Cerebellar nuclear complex (tissue), 1 donor: ENCODE measurements around the gene ADD3.

ENCODE experiments used
- DNase-seq, 2 experiments: peaks; one replicate each; lab custom pipeline; 2025; lab: John Stamatoyannopoulos, UW

ADD3 gene

DNA sequence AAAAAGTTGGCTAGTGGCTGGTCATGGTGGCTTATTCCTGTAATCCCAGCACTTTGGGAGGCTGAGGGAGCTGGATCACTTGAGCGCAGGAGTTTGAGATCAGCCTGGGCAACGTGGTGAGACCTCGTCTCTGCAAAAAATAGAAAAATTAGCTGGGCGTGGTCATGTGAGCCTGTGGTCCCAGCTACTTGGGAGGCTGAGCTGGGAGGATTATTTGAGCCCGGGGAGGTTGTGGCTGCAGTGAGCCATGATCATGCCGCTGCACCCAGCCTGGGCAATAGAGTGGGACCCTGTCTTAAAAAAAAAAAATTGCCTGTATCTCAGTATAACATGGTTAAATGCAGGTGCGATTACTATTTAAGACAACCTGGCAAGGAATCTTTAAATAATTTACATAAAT, 61.0 kb downstream of the ADD3 start:
- DNase-seq: no peak

- no peak for DNase-seq
These were observed 61.8 kb downstream of the ADD3 start for GRCh38 chr10:110069502-110069982.

DNA sequence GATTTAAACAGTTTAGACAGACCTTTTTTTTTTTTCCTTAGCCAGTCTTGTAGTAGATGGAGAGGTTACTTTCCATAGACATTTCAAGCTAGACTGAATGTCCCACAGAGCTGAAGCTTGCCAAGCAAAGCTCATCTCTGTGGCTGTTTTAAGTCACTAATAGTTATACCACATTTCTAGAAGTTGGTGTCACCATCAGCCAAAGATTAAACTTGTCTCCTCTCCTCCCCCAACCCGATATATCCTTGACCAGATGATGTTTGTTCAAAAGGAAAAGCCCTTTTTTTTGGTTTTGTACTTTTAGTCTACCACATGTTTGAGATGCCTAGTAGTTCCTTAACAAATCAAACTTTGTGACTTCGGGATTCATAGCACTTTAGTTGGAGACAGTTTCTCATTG, 66.1 kb downstream of the ADD3 start:
- no peak for DNase-seq

DNA sequence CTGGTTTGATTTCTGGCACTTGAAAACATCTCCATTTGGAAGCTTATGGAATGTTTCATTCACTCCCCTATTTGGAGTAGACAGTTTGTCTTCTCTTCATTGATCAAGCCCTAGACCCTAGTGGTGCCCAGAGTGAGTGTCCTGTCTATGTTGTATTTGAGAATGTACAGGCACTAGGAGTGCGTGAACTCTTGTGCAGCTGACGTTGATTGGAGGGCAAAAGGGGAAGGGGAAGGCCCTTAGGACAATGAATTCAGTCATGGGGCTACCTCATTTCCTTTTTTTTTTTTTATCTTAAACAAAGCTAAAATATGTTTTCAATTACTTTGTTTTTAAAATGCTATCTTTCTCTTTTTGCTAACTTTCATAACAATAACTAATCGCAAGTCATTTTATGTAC, 66.5 kb downstream of the ADD3 start:
- no peak for DNase-seq

- no peak for DNase-seq
These were observed 67.2 kb downstream of the ADD3 start for GRCh38 chr10:110074758-110075671.

GRCh38 chr10:110075686-110076085, 67.9 kb downstream of the ADD3 start:
- DNase-seq: no peak

DNA sequence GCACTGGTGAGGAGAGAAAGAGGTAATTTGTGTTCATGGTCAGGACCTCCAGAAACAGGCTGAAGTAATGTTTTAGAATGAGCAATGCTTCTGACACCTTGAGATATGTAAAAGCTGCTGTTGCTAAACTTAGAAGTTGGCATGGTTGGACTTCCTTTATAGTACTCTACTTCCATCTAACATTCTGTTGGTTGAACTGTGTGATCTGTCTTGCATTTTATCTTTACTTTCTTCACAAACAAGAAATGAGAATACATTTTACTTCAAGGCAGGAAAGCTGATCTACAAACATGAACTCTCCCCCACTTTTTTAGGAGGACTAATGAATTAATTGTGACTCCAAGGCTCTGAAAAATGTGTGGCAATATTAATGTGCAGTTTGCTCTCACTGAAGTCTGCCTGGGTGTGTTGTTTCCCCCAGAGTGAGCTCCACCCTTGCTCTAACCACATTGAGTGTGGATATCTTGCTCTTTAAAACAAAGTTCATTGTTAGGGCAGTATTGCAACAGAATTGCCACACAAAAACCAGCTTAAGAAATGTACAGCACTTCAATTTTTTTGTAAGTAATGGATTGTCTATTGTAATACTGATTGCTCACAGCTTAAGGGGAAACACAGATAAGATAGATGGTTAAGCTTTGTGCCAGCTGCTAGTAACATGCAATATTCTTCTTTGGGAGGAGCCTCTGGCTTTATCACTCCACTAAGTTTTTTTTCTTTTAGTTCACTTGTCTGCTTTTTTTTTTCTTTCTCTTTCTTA, 69.0 kb downstream of the ADD3 start:
- no peak for DNase-seq

- no peak for DNase-seq
These were observed 69.8 kb downstream of the ADD3 start for GRCh38 chr10:110077436-110078130.

GRCh38 chr10:110078317-110078716, 70.5 kb downstream of the ADD3 start:
- no peak for DNase-seq

GRCh38 chr10:110081911-110082310, 74.1 kb downstream of the ADD3 start:
- no peak for DNase-seq

GRCh38 chr10:110083884-110084283, 76.1 kb downstream of the ADD3 start:
- no peak for DNase-seq

- no peak for DNase-seq
These were observed 79.9 kb downstream of the ADD3 start for GRCh38 chr10:110087682-110088081.

DNA sequence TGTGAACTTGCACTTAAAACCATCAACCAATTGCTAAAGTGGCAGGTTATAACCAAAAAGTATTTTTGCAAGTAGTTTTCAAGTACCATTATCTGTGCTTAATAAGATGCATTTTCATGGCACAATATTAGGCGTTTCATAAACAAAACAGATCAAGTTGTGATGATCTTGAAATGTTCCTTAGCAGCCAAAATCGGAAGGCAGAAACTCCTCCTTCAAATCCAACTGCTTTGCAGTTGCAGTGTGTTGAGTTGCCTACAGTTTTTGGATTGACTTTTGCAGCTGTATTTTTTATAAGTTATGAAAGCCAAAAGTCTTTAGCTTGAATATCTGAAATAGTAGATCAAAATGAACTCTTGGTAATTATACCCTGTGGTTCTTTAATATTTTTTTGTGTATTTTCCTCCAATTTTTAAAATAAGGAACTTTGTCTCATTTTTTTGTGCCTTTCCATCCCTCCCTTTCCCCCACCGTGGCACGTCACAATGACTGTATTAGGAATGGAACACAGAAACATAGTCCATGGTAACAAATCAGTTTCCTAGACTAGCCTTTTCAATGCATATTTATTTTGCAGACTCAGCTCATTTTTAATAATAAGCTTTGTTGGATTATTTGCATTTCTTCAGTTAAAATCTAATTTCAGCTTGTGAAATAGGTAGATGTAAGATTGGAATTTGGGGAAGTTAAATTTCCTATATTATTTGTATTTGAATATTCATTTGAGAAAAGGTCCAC, 80.8 kb downstream of the ADD3 start:
- DNase-seq: no peak

GRCh38 chr10:110091830-110092229, 84.0 kb downstream of the ADD3 start:
- DNase-seq: no peak

- DNase-seq: no peak
These were observed 85.9 kb downstream of the ADD3 start for GRCh38 chr10:110093722-110094121.

- DNase-seq: no peak
These were observed 87.0 kb downstream of the ADD3 start for GRCh38 chr10:110094786-110095185.

DNA sequence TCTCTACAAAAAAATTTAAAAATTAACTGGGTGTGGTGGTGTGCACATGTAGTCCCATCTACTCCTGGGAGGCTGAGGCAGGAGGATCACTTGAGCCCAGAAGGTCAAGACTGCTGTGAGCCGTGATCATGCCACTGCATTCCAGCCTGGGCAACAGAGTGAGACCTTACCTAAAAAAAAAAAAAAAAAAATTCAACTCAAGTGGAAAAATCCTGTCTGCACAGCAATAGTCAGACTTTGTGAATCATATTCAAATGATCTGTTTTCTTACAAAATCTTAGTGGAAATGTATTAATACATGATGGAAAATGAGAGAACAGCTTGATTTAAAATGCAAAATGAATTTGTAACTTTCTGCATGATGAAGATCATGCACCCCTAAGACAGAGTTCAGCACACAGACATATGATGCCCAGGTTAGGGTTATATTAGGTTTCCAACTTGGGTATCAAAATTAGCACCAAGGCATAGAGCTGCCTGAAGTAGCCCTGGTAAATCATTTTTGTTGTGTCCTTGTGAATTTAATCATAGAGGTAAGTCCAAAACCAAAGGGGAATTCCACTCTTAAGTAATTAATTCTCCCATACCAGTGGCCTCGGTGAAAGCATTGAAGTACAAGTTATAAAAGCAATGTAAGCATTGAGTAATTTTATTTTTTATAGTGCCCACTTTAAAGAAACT, 93.8 kb downstream of the ADD3 start:
- no peak for DNase-seq

DNA sequence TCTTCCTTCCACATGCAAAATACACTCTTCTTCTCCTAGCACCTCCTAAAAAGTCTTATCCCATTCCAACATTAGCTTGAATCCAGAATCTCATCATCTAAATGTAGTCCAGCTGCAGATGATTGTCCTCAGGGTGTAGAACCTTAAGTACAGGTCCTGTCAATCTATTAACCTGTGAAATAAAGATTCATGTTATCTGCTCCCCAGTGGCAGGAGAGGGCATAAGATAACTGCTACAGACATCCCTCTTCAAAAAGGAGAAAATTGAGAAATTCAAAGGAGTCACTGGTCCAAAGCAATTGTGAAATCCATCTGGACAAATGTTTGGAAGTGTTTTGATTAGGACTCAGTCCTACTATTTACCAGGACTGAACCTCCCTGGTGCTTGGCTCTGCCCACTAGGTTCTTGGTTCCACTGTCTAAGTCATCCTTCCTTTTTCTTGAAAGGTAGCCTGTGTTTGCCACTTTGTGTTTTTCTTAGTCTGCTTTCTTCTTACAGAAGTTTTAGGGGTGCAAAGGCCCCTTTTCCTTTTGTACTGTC, 96.2 kb downstream of the ADD3 start:
- no peak for DNase-seq

GRCh38 chr10:110105873-110106272, 98.1 kb downstream of the ADD3 start:
- DNase-seq: no peak

DNA sequence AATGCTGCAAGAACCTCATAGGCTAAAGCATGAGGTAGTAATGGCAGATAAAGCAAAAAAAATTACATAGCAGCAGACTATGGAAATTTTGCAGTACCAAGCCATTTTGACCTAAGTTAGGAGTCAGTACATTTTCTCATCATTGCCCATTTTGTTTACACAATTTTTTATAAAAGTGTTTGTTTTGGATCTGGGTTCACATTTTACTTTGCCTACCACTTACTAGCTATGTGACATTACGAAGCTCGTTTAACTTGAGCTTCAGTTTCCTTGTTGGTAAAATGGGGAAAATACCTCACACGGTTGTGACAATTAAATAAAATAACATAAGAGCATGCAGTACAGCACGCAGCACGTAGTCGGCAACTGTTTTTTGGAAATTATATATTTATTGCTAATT, 99.6 kb downstream of the ADD3 start:
- no peak for DNase-seq

DNA sequence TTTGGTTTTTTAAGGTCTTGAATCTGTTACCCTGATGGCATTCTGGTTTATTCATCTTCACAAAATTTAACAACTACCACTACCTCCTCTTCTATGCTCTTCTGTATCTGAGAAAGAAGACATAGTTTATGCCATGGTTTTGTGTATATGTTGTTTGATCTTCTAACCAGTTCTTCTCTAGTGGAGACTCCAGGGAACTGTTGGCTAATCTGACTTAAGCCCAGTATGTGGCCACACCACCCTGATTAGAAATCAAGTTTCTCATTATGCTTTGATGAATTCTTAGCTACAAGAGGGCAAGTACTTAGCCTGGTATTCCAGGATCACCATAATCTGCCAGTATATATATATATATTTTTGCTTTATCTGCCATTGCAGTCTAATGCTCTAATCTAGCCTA, 100.1 kb downstream of the ADD3 start:
- DNase-seq: no peak
